ENCODE measurements around the gene CNTNAP5. TPM values are rescaled to one million over a fixed set of nuclear protein-coding genes. Genes with fewer than 3 reads are reported as not detected.

CNTNAP5 gene
- total and polyA plus RNA-seq, 2 donors (not counting 1 experiment from before 2014, with no cell fraction given), result not detected

DNA sequence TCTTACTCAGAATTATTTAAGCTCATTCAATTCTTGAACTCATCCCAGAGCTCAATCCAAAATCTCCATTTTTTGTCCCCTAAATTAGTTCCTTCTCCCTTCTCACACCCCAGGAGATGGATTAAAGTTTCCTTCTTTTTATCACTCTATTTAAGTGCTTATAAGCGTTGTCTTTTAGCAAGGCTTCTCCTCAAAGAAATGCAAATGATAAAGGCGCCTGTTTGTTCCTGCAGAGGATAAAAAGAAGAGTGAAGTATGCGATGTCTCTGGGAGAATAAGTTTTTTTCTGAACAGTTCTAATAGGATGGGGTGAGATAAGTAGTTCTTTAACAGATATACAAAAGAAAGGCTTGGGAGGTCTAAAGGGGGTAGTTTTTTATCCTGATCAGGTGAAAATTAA lies 303.3 kb downstream of the CNTNAP5 start:
- Mint-ChIP-seq H3K27ac (no peak overlapping the region), H3K27me3 (no peaks in the 10 kb centered on the region), H3K4me3 (no peak overlapping the region), H3K4me1 (no peaks in the 10 kb centered on the region), H3K9me3 (ENCODE audit: insufficient read depth) (no peaks in the 10 kb centered on the region)
- ChIA-PET POLR2A (no interaction called here), CTCF (no interaction called here)
- Histone ChIP-seq H3K4me2 (replicated peaks; ENCODE audit: low read depth, low read length, poor library complexity, severe bottlenecking) (no peak overlapping the region), H3K36me3 (replicated peaks in 1 of 2; ENCODE audit: control extremely low read depth in 1 of 2, control insufficient read depth in 1 of 2, extremely low read depth in 1 of 2, insufficient read depth in 2 of 2, low read length in 1 of 2) (no peaks in the 10 kb centered on the region), H3K27ac (ENCODE audit: low read length in 2 of 2) (no peak overlapping the region), H3K9me3 (ENCODE audit: control extremely low read depth in 1 of 3, control insufficient read depth in 2 of 3, insufficient read depth in 1 of 3, low read length in 2 of 3) (peaks cover 0 to 1% (median 1%) of the 10 kb centered on the region in 3 donors), H3K4me3 (ENCODE audit: control extremely low read depth in 1 of 5, extremely low read depth in 1 of 5, insufficient read depth in 1 of 5, low read depth in 2 of 5, low read length in 4 of 5) (no peak overlapping the region), H4K20me1 (ENCODE audit: control insufficient read depth, insufficient read depth, low read length, poor library complexity, severe bottlenecking) (no peaks in the 10 kb centered on the region), H3K4me1 (ENCODE audit: control insufficient read depth in 2 of 2, insufficient read depth in 2 of 2, low read length in 2 of 2) (no peaks in the 10 kb centered on the region), H2AFZ (ENCODE audit: insufficient read depth, low read depth, low read length, poor library complexity, severe bottlenecking) (no peak overlapping the region), H3K27me3 (replicated peaks in 1 of 4; ENCODE audit: control extremely low read depth in 1 of 4, control insufficient read depth in 3 of 4, insufficient read depth in 4 of 4, low read length in 3 of 4) (no peaks in the 10 kb centered on the region), H3K79me2 (ENCODE audit: control insufficient read depth, insufficient read depth, low read length) (no peaks in the 10 kb centered on the region), H3K9ac (ENCODE audit: low read length) (no peak overlapping the region)
- DNase-seq (no peak), ATAC-seq (ENCODE audit: low read depth) (no peak)
- intact Hi-C loops (cut with micrococcal nuclease), result no loop called here
- 48% methylated on average over 2 of the region's 3 CpGs for WGBS (ENCODE audit: insufficient coverage)
- TF ChIP-seq CTCF (IDR thresholded peaks at IDR 0.05) (no peak), EZH2 (IDR thresholded peaks at IDR 0.05; ENCODE audit: borderline replicate concordance, insufficient read depth, low read depth, low read length, poor library complexity, severe bottlenecking) (no peak)

- no peak for ATAC-seq (ENCODE audit: low read depth)
- CTCF ChIA-PET, result no interaction called here
- no peaks in the 10 kb centered on the region for H3K36me3 ChIP-seq (replicated peaks in 1 of 2; ENCODE audit: control extremely low read depth in 1 of 2, control insufficient read depth in 1 of 2, extremely low read depth in 1 of 2, insufficient read depth in 2 of 2, low read length in 1 of 2)
These were observed 308.7 kb downstream of the CNTNAP5 start for GRCh38 chr2:124333784-124334183.

More at GRCh38 chr2:124333784-124334183, 308.7 kb downstream of the CNTNAP5 start:
- no peaks in the 10 kb centered on the region for H3K9me3 Mint-ChIP-seq (ENCODE audit: insufficient read depth)
- no peaks in the 10 kb centered on the region for H3K27me3 Mint-ChIP-seq
- no peak overlapping the region for H3K4me3 Mint-ChIP-seq
- intact Hi-C loops (cut with micrococcal nuclease), result no loop called here
- H3K27ac ChIP-seq (ENCODE audit: low read length in 2 of 2), result no peak overlapping the region
- no peaks in the 10 kb centered on the region for H4K20me1 ChIP-seq (ENCODE audit: control insufficient read depth, insufficient read depth, low read length, poor library complexity, severe bottlenecking)
- H3K4me2 ChIP-seq (replicated peaks; ENCODE audit: low read depth, low read length, poor library complexity, severe bottlenecking), result no peak overlapping the region
- no peaks in the 10 kb centered on the region for H3K9me3 ChIP-seq (ENCODE audit: control extremely low read depth in 1 of 3, control insufficient read depth in 2 of 3, insufficient read depth in 1 of 3, low read length in 2 of 3)
- no peak overlapping the region for H3K9ac ChIP-seq (ENCODE audit: low read length)
- no peak overlapping the region for H3K27ac Mint-ChIP-seq
- TF ChIP-seq EZH2 (IDR thresholded peaks at IDR 0.05; ENCODE audit: borderline replicate concordance, insufficient read depth, low read depth, low read length, poor library complexity, severe bottlenecking) (no peak), CTCF (IDR thresholded peaks at IDR 0.05) (no peak)
- H3K79me2 ChIP-seq (ENCODE audit: control insufficient read depth, insufficient read depth, low read length), result no peaks in the 10 kb centered on the region
- DNase-seq, result no peak
- no peak overlapping the region for H2AFZ ChIP-seq (ENCODE audit: insufficient read depth, low read depth, low read length, poor library complexity, severe bottlenecking)
- H3K27me3 ChIP-seq (replicated peaks in 1 of 4; ENCODE audit: control extremely low read depth in 1 of 4, control insufficient read depth in 3 of 4, insufficient read depth in 4 of 4, low read length in 3 of 4), result no peaks in the 10 kb centered on the region
- no peaks in the 10 kb centered on the region for H3K4me1 ChIP-seq (ENCODE audit: control insufficient read depth in 2 of 2, insufficient read depth in 2 of 2, low read length in 2 of 2)
- POLR2A ChIA-PET, result no interaction called here
- WGBS (ENCODE audit: insufficient coverage), result 92% methylated on average over 3 of the region's 4 CpGs
- no peaks in the 10 kb centered on the region for H3K4me1 Mint-ChIP-seq
- H3K4me3 ChIP-seq (ENCODE audit: control extremely low read depth in 1 of 5, extremely low read depth in 1 of 5, insufficient read depth in 1 of 5, low read depth in 2 of 5, low read length in 4 of 5), result no peak overlapping the region
